Epithelial cell of proximal tubule (primary cell): ENCODE results near the gene TBC1D22A. TPM values are rescaled to one million over a fixed set of nuclear protein-coding genes. Genes with fewer than 3 reads are reported as not detected.

Experiments used
- DNase-seq: peaks from one replicate; pipeline ENCODE4 v3.0.0-alpha.2; 2011; ENCODE audit warnings: low read depth
- H3K4me3 ChIP-seq: 2 replicates; pipeline ENCODE4 v1.5.1; 2011; ENCODE audit warnings: low read depth, mild to moderate bottlenecking, low read length
- total RNA-seq: library from RNA; depleted of rRNA; stranded (reverse); fragments of >200 nt; gene quantifications from 2 replicates; pipeline ENCODE4 v1.2.3, GENCODE V29; 2015
- TF ChIP-seq, protein P1 (sequence below): conservative IDR thresholded peaks from 2 replicates; pipeline ENCODE4 v1.5.1; 2012; ENCODE audit warnings: low read depth, mild to moderate bottlenecking, low read length

The TBC1D22A gene
- total RNA-seq, 1 donor from 2014 or later, result 22.7 TPM

DNA sequence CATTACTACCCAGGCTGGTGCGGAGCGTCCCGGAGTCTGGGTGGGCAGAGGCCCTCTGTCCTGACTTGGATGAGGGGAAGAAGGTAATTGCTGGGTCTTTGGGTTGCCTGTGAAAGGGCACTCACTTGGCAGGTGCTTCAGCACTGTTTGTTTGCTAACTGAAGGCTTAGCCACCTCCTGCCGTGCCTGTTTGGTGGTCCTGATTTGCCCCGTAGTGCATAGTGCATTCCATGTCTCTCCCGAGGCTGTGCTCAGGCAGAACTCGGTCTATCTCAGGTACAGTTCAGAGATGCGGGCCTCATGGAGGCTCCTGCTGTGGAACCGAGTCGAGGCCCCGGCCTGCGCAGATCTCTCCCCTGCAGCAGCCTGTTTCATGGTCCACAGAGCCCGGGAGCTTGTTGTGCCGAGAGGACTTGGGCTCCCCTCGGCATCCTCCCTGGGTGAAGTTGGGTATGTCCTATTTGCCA lies 146.2 kb downstream of the TBC1D22A start:
- TF ChIP-seq, protein P1, sequence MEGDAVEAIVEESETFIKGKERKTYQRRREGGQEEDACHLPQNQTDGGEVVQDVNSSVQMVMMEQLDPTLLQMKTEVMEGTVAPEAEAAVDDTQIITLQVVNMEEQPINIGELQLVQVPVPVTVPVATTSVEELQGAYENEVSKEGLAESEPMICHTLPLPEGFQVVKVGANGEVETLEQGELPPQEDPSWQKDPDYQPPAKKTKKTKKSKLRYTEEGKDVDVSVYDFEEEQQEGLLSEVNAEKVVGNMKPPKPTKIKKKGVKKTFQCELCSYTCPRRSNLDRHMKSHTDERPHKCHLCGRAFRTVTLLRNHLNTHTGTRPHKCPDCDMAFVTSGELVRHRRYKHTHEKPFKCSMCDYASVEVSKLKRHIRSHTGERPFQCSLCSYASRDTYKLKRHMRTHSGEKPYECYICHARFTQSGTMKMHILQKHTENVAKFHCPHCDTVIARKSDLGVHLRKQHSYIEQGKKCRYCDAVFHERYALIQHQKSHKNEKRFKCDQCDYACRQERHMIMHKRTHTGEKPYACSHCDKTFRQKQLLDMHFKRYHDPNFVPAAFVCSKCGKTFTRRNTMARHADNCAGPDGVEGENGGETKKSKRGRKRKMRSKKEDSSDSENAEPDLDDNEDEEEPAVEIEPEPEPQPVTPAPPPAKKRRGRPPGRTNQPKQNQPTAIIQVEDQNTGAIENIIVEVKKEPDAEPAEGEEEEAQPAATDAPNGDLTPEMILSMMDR, result no peak
- no peak overlapping the region for H3K4me3 ChIP-seq
- DNase-seq, result no peak

DNA sequence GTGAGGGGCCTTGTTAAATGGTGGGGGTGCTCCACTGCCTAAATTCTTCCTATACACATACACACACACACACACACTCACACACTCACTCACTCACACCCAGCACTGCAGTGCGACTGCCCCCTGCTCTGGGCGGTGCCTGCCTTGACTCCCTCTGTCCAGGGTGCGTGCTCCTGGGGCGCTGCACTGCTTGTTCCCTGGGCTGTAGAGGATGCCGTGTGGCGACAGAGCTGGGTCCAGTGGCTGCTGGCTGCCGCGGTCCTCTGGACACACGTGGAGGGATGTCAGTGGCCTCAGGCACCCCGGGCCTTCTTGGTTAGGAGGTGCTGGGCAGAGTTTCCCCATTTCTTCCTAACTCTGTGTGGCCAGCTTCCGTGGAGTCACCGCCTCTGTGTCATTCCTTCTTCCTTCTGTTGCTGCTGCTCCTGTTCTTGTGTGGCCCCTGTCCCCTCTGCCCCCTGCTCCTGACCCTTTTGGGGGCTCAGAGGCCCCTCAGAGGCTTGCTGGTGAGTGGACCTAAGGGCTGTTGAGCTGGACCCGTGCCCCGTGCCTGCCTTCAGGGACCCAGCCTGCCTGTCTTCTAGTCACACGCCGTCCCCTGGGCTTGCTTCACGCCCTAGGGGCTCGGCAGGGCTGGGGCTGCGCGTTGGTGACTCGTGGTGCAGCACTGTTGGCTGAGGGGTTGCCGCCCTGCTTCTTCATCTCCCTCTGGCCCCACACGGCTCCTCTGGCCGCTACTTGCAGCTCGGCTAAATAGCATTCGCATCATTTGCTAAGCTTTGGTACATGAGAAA lies 147.0 kb downstream of the TBC1D22A start:
- TF ChIP-seq, protein P1, result no peak
- no peak for DNase-seq
- no peak overlapping the region for H3K4me3 ChIP-seq

DNA sequence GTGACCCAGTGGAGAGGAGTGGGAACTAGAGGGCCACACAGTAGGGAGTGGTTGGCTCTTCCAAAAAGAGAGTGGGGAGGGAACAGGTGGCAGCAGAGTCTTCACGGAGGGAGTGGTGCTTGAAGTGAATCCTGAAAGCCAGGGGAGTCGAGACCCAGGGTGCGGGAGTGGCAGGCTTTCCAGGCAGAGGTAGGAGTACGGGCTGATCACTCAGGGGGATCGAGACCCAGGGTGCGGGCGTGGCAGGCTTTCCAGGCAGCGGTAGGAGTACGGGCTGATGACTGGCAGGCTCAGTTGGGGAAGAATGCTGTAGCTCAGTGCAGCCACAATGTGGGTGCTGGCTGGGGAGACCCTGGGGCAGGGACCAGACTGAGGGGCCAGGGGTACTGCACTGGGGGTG lies 148.2 kb downstream of the TBC1D22A start:
- no peak for DNase-seq
- TF ChIP-seq, protein P1, result no peak
- no peak overlapping the region for H3K4me3 ChIP-seq

DNA sequence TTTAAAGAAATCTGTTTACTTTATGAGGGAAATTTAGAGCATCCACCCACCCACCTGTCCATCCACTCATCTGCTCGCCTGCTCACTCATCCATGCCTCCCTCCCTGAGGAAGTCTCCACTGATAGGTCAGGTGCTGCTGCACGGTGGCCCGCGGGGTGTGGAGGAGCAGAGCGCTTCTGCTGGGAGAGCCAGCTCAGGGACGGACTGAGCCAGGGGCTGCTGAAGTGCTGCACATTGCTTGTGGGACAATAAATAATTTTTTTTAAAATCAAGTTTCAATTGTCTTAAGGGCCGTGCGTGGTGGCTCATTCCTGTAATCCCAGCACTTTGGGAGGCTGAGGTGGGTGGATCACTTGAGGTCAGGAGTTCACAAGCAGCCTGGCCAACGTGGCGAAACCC lies 148.9 kb downstream of the TBC1D22A start:
- DNase-seq, result no peak
- TF ChIP-seq, protein P1, result no peak
- H3K4me3 ChIP-seq, result no peak overlapping the region

DNA sequence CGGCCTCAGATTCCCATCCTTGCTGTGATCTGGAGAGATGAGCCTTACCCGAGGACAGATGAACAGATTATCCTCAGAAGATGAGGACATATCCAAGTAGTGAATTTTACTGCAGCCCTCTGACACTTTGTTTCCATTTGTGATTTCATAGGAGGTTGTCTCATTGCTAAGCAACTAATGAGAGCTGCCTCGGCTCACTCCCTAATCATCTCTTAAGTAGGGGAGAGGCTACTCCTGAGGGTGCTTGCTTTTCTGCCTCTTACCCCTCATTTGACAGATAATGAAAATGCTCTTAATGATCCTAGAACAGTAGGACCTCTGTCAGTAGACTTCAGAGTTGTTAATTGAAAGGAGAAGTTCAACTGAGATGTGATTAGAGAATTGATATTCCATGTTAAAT lies 150.9 kb downstream of the TBC1D22A start:
- no peak for DNase-seq
- no peak overlapping the region for H3K4me3 ChIP-seq
- TF ChIP-seq, protein P1, result no peak

DNA sequence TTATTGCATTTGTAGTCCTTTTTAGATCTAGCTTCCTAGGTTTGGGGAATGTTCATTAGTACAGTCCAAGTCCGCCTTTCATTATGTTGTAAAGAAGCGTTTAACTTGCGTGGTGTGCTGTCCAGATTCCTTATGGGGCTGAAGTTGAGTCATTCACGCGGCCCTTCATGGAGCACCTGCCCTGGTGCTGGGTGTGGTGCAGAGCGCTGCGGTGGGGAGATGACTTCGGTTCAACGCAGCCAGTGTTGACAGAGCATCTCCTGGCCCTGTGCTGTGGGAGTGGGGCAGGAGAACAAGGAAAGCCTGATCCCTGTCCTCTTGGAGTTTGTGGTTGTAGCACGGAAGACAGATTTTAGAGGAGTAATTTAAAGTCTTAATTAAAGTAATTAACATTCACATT lies 152.0 kb downstream of the TBC1D22A start:
- DNase-seq, result no peak
- TF ChIP-seq, protein P1, result no peak
- no peak overlapping the region for H3K4me3 ChIP-seq
